Mesothelial cell of epicardium (in vitro differentiated cells): Measurements from ENCODE around the gene MYADML2. TPM values are rescaled to one million over a fixed set of nuclear protein-coding genes. Genes with fewer than 3 reads are reported as not detected.
A peak's percentile ranks its signal among the peaks of the same experiment; 100 is the strongest.

Experiments
- DNase-seq, 2 experiments: peaks; one replicate each; pipeline ENCODE4 v3.0.0; 2021; ENCODE audit warnings: low spot score in 2 of 2; ENCODE audit not compliant: unreplicated experiment in 2 of 2
- H3K27ac Mint-ChIP-seq: 2 replicates; pipeline ENCODE4 v1.8.0; 2021; ENCODE audit warnings: mixed read lengths
- H3K27me3 Mint-ChIP-seq: 2 replicates; pipeline ENCODE4 v1.8.0; 2021; ENCODE audit warnings: low read depth, mixed read lengths
- H3K36me3 Mint-ChIP-seq: 2 replicates; pipeline ENCODE4 v1.8.0; 2021; ENCODE audit warnings: mixed read lengths
- H3K4me1 Mint-ChIP-seq: 2 replicates; pipeline ENCODE4 v1.8.0; 2021; ENCODE audit warnings: mixed read lengths
- H3K4me3 Mint-ChIP-seq: 2 replicates; pipeline ENCODE4 v1.8.0; 2021; ENCODE audit warnings: mild to moderate bottlenecking, moderate library complexity, mixed read lengths
- H3K9me3 Mint-ChIP-seq: 2 replicates; pipeline ENCODE4 v1.8.0; 2021; ENCODE audit warnings: mixed read lengths
- total RNA-seq: library from RNA; stranded (reverse); gene quantifications from 3 replicates; pipeline ENCODE4 v1.2.1, GENCODE V29; 2021
- TF ChIP-seq, protein P1 (sequence below): fragments of 200-600 bp; sonication (generic); IDR thresholded peaks from one replicate; pipeline ENCODE4 v1.5.0; 2021; ENCODE audit warnings: antibody characterized with exemption; ENCODE audit not compliant: unreplicated experiment

Gene MYADML2
- total RNA-seq, 1 donor from 2014 or later: not detected

DNA sequence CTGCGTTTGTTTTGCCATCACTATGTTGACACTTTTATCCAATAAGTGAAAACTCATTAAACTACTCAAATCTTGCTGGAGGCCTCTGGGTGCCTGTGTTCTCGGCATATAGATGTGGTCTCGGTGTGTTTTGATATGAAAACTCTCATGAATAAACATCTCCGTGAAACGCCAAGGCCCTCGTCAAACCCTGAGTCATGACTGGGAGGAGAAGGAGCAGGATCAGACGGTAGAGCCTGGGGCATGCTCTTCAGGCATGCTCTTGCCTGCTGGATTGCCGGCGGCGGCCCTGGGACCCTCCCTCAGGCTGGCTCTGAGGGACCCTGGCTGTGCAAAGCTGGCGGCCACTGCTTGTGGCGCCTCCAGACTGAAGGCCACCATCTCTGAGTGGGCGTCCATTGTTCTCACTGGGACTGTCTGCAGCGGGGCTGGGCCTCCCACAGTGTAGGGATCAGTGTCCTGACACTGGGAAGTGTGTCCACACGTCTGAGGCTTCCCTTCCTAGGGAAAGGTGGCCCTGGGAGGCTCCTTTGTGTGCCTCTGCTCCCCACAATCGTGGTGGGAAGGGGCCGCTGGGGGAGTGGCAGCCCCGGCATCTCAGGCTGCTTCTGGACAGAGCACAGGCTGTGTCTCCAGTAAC, 46.7 kb downstream of the MYADML2 start:
- Mint-ChIP-seq H3K27ac (no peak overlapping the region), H3K27me3 (peaks cover 17% of the 10 kb centered on the region), H3K4me3 (no peak overlapping the region), H3K9me3 (no peaks in the 10 kb centered on the region), H3K4me1 (no peaks in the 10 kb centered on the region), H3K36me3 (peaks cover 12% of the 10 kb centered on the region)
- TF ChIP-seq, protein P1, sequence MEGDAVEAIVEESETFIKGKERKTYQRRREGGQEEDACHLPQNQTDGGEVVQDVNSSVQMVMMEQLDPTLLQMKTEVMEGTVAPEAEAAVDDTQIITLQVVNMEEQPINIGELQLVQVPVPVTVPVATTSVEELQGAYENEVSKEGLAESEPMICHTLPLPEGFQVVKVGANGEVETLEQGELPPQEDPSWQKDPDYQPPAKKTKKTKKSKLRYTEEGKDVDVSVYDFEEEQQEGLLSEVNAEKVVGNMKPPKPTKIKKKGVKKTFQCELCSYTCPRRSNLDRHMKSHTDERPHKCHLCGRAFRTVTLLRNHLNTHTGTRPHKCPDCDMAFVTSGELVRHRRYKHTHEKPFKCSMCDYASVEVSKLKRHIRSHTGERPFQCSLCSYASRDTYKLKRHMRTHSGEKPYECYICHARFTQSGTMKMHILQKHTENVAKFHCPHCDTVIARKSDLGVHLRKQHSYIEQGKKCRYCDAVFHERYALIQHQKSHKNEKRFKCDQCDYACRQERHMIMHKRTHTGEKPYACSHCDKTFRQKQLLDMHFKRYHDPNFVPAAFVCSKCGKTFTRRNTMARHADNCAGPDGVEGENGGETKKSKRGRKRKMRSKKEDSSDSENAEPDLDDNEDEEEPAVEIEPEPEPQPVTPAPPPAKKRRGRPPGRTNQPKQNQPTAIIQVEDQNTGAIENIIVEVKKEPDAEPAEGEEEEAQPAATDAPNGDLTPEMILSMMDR: no peak
- peak in 1 of 2 experiments; percentile 12 for DNase-seq

DNA sequence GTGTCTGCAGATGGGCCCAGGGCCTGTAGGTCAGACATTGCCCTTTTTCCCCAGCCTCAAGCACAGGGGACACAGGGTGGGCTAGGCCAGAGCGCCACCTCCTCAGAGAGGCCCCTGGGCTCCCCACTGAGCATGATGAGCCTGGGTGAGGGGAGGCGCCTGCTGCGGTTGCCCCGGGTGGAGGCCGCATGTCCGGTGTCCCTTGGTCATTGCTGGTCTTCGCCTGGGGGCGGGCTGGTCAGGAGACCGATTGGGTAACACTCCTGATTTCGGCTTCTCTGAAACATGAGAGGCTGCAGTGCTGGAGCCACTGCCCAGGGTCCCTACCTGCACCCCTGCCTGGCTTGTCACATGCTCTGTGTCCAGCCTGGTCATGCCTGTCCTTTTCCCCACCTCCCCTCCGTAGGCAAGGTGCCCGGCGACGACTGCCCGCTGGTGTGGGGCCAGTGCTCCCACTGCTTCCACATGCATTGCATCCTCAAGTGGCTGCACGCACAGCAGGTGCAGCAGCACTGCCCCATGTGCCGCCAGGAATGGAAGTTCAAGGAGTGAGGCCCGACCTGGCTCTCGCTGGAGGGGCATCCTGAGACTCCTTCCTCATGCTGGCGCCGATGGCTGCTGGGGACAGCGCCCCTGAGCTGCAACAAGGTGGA, 47.4 kb downstream of the MYADML2 start:
- TF ChIP-seq, protein P1: no peak
- Mint-ChIP-seq H3K4me3 (no peak overlapping the region), H3K27me3 (peaks cover 17% of the 10 kb centered on the region), H3K4me1 (no peaks in the 10 kb centered on the region), H3K9me3 (no peaks in the 10 kb centered on the region), H3K27ac (no peak overlapping the region), H3K36me3 (peaks cover 12% of the 10 kb centered on the region)
- DNase-seq: peak in 1 of 2 experiments; percentile 16

DNA sequence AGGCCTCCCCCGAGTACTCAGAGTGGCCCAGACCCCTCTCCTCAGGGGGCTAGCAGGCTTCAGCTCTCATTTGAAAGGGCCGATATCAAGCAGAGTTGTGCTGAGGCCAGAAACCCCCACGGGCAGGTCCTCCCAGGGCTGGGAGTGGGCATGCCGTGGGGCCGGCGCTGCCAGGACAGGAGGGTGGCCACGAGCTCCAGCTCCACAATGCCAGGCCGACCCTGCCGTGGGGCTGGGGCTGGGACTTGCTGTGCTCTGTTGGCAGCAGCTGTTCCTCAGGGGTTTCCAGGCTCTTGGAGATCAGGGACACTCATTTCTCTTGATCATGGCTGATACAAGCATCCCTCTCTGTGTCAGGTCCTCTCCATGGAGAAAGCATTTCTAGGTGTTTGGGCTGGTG, 48.1 kb downstream of the MYADML2 start:
- Mint-ChIP-seq H3K27me3 (peaks cover 17% of the 10 kb centered on the region), H3K4me1 (no peaks in the 10 kb centered on the region), H3K4me3 (no peak overlapping the region), H3K27ac (no peak overlapping the region), H3K9me3 (no peaks in the 10 kb centered on the region), H3K36me3 (peaks cover 12% of the 10 kb centered on the region)
- TF ChIP-seq, protein P1: no peak
- no peak for DNase-seq

DNA sequence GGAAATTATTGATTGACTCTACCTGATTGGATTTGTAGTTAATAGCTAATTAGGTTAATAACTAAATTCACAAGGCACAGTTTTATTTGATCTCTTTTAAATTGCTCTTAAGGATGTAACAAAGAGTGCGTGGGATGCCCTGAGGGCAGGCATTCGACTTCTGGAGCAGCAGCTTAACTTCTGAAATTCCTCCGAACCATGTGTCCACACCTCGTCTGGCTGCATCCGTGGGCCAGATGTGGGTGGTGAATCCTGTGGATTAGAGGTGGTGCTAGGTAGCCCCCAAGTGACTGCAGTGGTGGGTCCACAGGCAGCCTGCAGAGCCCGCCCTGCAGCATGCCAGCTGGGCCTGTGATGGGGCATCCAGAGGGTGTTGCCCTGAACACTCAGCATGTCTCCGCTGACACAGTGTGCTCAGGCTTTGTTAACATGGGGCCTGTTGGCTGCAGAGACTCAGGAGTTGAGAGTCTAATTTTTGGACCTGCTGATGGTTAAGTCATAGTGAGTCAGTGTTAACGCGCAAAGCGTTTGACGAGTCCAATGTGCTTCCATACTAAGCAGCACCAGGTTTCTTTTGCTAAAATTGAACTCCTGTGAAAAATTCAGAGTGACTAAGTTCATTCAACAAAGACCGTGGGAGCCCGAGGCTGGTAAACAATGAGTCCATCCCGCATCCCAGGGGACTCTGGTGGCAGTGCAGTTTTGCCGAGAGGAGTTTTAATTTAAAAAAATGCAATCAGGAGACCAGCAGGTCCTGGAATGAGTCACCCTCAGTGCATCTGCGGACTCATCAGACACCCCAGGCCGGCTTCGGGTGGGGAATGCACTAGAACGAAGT, 48.8 kb downstream of the MYADML2 start:
- Mint-ChIP-seq H3K4me1 (no peaks in the 10 kb centered on the region), H3K4me3 (no peak overlapping the region), H3K27me3 (peaks cover 13% of the 10 kb centered on the region), H3K9me3 (no peaks in the 10 kb centered on the region), H3K27ac (no peak overlapping the region), H3K36me3 (peaks cover 12% of the 10 kb centered on the region)
- TF ChIP-seq, protein P1: no peak
- no peak for DNase-seq

DNA sequence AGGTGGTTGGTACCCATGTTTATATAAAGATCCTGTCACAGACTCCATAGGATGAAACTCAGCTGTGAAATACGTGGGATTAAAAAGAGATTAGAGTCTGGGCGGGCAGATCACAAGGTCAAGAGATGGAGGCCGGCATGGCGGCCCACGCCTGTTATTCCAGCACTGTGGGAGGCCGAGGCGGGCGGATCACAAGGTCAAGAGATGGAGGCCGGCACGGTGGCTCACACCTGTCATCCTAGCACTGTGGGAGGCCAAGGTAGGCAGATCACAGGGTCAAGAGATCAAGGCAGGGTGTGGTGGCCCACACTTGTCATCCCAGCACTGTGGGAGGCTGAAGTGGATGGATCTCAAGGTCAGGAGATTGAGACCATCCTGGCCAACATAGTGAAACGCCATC, 51.6 kb downstream of the MYADML2 start:
- Mint-ChIP-seq H3K9me3 (no peaks in the 10 kb centered on the region), H3K36me3 (peaks cover 12% of the 10 kb centered on the region), H3K27ac (no peak overlapping the region), H3K4me1 (peaks cover 6% of the 10 kb centered on the region), H3K27me3 (no peaks in the 10 kb centered on the region), H3K4me3 (no peak overlapping the region)
- DNase-seq: no peak
- TF ChIP-seq, protein P1: no peak
